GM18909 (cell line): ENCODE measurements around the gene RAE1.
"Not testable (repeated sequence)": the region's sequence is repeated elsewhere in the genome, so short reads cannot be mapped to it uniquely, and the experiment has no call there.

Experiments
- ATAC-seq: cut with Tn5 transposase; IDR thresholded peaks from one replicate; pipeline ENCODE4 v1.9.1; 2021; ENCODE audit warnings: mild to moderate bottlenecking; ENCODE audit not compliant: unreplicated experiment, poor library complexity

The RAE1 gene

GRCh38 chr20:57409672-57410397, 58.8 kb downstream of the RAE1 start:
- ATAC-seq: no peak

GRCh38 chr20:57410398-57410920, 59.4 kb downstream of the RAE1 start:
- ATAC-seq: no peak

GRCh38 chr20:57410924-57411323, 59.9 kb downstream of the RAE1 start:
- no peak for ATAC-seq

- no peak for ATAC-seq
These were observed 60.6 kb downstream of the RAE1 start for GRCh38 chr20:57411406-57412283.

- no peak for ATAC-seq
These were observed 61.4 kb downstream of the RAE1 start for GRCh38 chr20:57412347-57413029.

- no peak for ATAC-seq
These were observed 62.9 kb downstream of the RAE1 start for GRCh38 chr20:57413986-57414385.

GRCh38 chr20:57414867-57415592, 64.0 kb downstream of the RAE1 start:
- no peak for ATAC-seq

GRCh38 chr20:57415771-57416170, 64.7 kb downstream of the RAE1 start:
- ATAC-seq: no peak

GRCh38 chr20:57416296-57417022, 65.4 kb downstream of the RAE1 start:
- ATAC-seq: no peak

- ATAC-seq: no peak
These were observed 66.1 kb downstream of the RAE1 start for GRCh38 chr20:57417051-57417689.

- ATAC-seq: no peak
These were observed 67.0 kb downstream of the RAE1 start for GRCh38 chr20:57417830-57418780.

- ATAC-seq: not testable (repeated sequence)
These were observed 68.4 kb downstream of the RAE1 start for GRCh38 chr20:57419479-57419878.

- ATAC-seq: no peak
These were observed 69.7 kb downstream of the RAE1 start for GRCh38 chr20:57420571-57421252.

GRCh38 chr20:57421253-57422220, 70.5 kb downstream of the RAE1 start:
- ATAC-seq: no peak

- ATAC-seq: no peak
These were observed 71.2 kb downstream of the RAE1 start for GRCh38 chr20:57422254-57422653.
